Ramos (cell line): Measurements from ENCODE around the gene C3orf70.
"Not testable (repeated sequence)": the region's sequence is repeated elsewhere in the genome, so short reads cannot be mapped to it uniquely, and the experiment has no call there.

Experiments
- in situ Hi-C: fragments of 300-500 bp; cut with MboI; formaldehyde crosslinking; loops from one replicate; pipeline ENCODE4 v1.14.3; 2022; ENCODE audit warnings: low sequenced_read_pairs; ENCODE audit not compliant: unreplicated experiment

Gene C3orf70

DNA sequence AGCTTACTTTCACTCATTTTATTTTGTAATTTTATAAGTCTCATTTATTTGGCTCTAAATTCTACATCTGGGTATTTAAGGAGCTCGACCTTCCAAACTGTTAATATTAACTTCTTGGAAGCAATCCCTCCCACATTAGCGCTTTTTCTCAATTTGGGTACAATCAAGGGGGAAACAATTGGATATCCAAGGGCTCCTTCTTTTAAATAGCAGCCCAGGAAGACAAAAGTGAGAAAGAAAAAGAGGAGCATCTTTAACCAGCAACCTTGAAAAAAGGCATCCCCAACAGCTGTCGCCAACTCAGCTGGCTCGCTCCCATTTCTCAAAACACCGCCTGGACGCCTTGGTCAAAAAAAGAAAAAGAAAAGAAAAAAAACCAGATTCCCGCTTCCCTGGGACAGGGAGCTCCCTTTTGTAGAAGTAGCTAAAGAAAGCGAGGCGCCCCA lies 873 bp downstream of the C3orf70 start:
- in situ Hi-C loops = no loop called here

DNA sequence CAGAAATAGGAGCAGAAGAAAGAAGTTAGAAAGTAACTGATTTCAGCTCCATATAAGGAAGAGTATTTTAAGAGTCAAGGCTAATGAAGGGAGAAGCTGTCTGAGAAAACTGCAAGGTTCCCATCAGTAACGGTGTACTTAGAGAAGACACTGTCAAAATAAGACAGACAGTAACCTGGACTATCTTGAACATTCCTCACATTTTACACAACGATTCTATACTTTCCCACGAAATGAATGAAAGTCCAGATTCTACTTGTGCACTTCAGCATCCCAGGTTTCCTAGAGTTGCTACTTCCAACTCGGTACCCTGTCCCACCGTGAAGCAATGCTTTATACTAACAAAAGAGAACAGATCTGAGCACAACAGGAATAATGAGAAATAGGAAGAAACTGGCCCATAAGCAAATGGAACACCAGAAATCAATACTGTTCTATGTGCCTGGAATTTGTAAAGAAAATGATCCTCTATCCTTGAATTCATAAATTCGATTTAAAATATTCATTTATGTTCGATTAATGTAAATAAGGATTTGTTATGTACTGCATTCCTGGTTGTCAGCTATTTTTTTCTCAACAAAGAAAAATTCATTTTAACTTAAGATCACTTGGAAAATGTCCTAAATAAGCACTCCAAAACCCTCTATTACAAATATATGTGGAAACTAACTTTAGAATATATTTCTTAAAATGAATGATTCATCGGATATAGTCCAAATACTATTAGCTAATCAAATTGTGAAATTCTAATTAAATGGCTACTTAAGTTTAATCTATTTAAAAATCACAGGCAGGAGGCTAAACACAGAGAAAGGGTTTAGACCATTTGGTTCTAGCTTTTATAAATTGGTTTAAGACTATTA lies 1.5 kb downstream of the C3orf70 start:
- in situ Hi-C loops = no loop called here

DNA sequence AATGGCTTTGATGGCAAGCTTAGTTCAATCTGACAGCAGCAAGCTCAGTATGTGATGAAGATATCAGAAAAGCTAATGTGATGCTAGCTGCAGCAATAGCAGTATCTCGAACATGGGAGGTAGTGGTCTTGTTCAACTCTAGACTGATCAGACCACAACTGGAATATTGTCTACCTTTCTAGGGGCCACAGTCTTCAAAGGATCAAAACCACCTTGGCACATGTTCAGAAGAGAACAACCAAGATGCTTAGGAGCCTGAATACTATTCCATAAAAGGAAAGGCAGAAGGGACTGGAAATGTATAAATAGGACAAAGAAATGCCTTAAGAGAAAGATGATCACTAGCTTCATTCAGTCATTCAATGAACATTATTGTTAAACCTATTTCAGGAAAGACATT lies 2.3 kb downstream of the C3orf70 start:
- in situ Hi-C loops = no loop called here

DNA sequence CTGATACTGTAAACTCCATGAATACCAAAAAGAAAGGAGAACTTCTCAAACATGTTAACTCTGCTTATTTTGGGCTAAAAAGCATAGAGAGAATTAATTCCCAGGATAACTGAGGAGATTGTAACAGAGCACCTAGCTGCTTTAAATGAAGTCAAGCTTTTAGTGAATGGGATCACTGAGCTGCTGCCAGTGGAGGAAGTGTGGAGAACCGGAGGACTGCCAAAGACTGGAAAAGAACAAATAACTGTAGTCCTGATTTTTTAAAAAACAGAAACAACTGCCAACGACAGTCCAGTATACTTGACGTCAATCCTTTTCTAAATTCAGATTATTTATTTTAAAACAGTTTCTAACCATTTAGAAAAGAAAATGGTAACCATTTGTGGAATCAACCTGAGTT lies 3.3 kb downstream of the C3orf70 start:
- in situ Hi-C loops = no loop called here

DNA sequence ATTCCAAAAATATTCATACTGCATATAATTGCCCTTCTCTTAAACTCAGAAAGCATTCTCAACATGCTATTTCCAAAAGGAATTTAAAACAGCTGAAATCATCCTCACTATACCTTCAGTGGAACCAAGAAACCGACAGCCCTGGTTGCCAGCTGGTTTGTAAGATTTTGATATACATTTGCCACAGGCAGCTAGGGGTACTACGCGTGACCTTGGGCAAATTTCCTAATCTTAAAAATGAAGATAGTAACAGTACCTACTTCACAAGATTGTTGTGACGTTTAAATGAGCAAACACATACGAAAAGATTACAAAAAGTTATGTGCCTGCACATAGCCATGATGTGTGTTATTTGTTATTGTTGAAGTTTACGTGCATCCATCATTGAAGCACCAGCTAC lies 7.3 kb downstream of the C3orf70 start:
- in situ Hi-C loops = no loop called here

DNA sequence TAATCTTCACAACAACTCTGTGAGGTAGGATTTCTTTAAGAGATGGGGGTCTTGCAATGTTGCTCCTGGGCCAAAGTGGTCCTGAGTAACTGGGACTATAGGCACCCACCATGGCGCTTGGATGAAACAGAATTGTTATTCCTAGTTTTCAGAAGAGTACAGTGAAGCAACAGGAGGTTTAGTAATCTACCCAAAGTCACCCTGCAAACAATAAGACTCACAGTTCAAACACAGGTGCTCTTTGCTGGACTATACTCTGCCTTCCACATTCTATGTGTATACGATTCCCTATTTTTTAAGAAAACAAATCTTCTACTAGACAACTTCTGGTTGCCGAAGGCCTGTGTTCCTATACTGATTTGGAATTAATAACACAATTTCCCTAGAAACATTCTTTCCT lies 8.1 kb downstream of the C3orf70 start:
- in situ Hi-C loops = no loop called here

DNA sequence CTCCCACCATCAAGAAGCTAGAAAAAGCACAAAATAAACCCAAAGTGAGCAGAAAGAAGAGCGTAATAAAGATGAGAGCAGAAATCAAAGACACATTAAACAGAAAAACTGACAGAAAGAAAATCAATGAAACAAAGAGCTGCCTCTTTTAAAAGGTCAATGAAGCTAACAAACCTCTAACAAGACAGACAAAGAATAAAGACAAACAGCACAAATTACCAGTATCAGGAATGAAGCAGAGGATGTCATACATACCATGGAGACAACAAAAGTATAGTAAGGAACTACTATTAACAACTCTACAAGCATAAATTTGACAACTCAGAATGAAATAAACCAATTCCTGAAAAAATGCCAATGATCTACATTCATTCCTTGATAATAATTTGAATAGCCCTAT lies 15.0 kb downstream of the C3orf70 start:
- in situ Hi-C loops = no loop called here

DNA sequence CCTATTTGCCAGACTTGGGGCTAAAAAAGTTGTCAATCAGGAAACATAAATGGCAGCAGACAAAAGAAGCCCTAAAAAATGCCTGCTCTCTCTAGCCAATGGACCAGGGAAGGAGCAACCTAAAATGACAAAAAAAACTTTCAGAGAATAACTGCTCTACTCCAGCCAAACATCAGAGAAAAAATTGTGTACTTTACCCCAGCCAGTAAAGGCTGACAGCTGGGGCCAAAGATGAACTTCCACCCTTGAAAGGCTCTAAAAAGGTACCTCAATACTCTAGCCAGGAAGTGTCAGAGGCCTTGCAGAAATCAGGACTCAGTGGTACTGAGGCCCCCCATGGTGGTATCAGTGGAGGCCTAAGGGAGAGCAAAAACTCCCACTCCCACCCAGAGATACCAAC lies 18.4 kb downstream of the C3orf70 start:
- in situ Hi-C loops = no loop called here

DNA sequence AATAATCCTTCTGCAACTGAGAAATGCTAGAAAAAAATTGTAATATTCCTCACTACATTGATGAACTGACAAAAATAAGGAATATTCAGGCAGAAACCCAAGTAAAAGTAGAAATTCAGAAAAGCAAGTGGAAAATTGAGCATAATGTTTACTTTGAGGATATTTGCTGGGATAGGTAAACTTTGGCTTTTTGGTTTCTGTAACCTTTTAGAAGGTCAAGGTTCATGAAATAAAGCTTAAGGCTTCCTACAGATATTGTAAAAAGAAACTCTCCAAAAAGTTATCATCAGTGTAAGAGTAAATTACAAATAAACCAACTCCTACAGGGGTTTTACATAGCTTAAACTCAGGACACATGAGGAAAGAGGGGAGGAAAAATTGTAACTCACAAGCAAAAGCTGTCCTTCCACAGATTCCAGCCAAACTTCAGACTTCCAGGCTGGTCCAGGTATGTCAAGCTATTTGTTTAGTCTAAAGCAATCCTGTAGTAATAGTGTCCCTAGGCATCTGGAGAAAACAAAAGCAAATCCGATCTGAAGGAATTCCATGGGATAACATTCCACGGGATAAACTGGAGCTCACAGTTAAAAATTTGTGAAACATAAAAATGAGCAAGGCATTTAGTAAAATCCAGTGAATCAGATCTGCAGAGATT lies 21.1 kb downstream of the C3orf70 start:
- in situ Hi-C loops = no loop called here

DNA sequence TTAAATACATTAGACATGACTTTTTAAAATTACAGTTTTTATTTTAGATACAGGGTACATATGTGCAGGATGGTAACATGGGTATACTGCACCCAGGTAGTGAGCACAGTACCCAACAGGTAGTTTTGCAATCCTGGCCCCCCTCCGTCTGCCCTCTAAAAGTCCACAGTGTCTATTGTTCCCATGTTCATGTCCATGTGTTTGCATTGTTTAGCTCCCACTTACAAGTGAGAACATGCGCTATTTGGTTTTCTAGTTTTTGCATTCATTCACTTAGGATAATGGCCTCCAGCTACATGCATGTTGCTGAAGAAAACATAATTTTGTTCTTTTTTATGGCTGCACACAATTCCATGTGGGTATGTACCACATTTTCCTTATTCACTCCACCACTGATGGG lies 23.8 kb downstream of the C3orf70 start:
- in situ Hi-C loops = no loop called here

DNA sequence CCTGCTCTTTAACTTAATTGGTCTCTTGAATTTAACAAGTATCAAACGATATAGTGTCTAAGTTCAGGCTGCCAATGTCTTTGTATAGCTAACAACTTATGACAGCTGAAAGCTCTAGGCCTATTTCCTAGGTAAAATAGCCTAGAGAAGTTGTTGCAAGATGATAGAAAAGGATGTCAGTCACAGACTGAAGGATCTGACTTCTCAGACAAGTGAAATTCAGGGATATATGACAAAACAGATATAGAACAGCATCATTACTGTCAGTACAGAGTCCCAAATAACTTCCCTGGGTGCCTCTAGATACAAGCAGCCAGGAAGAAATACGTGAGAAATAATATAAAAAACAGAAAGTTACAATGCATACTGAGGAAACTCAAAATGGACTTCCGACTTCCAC lies 26.7 kb downstream of the C3orf70 start:
- in situ Hi-C loops = no loop called here

DNA sequence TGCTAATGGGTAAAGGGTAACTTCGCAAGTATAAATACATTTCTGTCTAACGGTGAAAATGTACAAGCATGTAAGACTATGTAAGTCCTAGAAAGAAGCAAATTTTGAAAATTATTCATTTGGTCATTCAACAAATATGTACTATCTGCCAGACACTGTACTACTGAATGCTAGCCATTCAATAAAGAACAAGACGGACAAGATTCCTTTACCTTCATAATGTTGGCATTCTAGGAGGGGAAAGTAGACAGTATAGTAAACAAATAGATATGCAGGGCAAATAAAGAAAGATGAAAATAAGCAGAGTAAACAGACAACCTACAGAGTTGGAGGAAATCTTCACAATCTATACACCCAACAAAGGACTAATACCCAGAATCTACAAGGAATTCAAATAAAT lies 32.7 kb downstream of the C3orf70 start:
- in situ Hi-C loops = no loop called here

DNA sequence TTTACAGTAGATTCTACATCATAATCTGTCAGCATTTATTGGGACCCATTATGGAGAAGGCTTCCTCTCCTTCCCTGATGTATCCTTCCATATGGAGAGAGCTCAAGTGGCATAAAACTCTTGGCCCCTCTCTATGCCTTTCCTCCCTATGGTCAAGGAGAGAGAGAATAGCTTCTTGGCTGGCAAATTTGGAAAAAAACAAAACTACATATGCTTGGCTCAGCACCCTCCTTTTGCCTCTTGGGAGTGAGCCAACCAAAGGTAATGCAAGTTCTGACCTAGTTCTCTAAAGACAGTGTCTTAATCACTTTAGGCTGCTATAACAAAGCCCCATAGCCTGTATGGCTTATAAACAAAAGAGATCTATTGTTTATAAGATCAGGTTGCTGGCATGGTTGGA lies 37.5 kb downstream of the C3orf70 start:
- in situ Hi-C loops = no loop called here

DNA sequence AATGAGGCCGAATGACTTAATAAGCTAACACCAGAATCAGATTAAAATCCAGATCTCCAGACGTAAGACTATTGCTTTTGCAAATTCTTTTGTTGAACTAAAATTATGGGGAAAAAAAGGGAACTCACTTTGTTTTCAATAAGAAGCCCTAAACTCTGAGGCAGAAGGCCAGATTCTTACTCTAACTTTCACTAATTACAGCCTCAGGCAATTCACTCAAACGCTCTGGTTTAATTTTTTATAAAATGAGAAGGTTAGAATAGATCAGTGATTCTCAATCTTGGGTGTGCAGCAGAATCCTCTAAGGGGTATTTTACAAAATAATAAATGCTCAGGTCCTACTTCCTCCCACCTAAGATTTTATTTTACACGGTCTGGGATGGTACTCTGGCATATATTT lies 38.1 kb downstream of the C3orf70 start:
- in situ Hi-C loops = no loop called here

DNA sequence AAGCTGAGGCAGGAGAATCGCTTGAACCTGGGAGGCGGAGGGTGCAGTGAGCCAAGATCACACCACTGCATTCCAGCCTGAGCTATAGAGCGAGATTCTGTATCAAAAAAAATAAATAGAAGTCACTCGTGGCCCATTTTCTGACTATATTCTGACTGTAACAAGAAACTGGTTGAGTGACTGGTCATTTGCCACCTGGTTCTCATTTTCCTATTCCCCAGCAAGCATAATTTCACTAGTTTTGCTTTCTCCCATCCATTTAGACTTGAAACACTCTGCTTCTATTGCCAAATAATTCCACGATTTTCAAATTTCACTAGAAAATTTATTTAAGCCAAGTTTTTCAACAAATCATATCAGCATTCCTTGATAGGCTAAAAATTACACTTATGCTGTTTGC lies 40.7 kb downstream of the C3orf70 start:
- in situ Hi-C loops = no loop called here

DNA sequence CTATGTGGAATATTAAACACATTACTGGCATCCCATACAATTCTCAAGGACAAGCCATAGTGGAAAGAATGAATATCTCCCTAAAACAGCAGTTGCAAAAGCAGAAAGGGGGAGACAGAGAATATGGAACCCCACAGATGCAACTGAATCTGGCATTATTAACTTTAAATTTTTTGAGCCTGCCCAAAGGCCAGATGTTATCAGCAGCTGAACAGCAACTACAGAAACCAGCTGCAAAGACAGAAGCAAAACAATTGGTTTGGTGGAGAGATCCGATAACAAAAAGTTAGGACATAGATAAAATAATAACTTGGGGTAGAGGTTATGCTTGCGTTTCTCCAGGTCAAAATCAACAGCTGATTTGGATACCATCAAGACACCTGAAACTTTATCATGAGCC lies 43.8 kb downstream of the C3orf70 start:
- in situ Hi-C loops = not testable (repeated sequence)

DNA sequence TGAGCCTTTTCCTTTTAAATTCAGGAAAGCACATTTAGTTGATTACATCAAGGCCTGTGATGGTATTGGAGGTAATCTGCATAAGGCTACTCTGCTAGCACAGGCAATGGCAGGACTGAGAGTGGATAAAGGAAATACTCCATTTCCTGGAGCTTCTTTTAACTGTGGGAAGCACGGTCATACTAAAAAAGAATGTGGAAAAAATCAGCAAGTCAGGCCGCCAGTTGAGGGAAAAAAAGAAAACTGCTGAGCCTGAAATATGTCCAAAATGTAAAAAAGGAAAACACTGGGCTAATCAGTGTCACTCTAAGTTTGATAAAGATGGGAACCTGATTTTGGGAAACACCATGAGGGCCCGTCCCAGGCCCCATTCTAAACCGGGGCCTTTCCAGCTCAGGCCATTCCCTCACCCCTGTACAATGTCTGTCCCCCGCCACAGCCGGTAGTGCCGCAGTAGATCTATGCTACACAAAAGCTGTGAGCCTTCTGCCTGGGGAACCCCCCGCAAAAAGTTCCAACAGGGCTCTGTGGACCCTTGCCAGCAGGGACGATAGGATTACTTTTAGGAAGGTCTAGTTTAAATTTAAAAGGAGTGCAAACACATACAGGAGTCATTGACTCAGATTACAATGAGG lies 46.5 kb downstream of the C3orf70 start:
- in situ Hi-C loops = not testable (repeated sequence)

DNA sequence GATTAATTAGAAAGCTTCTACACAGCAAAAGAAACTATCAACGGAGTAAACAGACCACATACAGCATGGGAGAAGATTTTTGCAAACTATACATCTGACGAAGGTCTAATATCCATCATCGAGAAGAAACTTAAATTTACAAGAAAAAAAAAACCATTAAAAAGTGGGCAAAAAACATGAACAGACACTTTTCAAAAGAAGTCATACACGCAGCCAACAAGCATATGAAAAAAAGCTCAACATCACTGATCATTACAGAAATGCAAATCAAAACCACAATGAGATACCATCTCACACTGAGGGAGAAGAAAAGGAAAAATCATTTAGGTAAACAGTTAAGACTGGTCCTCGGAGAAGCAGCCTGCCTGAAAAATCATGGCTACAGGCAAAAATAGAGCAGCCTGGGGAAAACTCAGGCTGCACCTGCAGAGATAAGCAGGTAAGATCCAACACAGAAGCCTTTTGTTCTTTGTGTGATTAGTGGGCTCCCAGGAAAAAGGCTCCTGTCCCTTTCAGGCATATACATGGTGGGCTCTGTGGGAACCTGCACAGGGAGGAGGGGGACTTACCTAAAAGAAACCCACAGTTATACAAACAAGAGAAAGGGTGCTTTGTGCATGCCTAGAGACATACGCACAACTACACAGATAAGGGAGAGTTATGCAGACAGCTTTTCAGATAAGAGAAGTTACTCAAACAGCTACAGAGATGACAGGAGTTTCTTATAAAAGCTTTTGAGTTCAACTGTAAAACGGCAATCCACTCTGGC lies 49.3 kb downstream of the C3orf70 start:
- in situ Hi-C loops = no loop called here

DNA sequence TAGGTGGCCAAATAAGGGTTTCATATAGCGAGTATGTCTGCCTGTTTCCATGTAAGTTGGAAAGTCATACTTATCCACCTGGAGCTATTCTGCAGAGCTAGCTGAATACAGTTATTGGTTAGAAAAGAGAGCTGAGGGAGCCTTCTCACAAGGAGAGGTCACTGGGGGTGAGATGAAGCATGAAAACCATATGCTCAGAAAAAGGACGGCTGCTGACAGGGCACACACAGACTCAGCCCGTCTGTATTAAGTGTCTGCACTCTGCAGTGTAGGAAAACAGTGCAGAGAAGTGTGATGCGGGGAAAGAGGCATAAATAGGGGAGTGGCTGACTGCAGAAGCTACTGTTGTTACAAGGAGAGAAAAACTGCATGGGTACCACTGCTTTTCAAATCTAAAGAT lies 58.2 kb downstream of the C3orf70 start:
- in situ Hi-C loops = no loop called here

DNA sequence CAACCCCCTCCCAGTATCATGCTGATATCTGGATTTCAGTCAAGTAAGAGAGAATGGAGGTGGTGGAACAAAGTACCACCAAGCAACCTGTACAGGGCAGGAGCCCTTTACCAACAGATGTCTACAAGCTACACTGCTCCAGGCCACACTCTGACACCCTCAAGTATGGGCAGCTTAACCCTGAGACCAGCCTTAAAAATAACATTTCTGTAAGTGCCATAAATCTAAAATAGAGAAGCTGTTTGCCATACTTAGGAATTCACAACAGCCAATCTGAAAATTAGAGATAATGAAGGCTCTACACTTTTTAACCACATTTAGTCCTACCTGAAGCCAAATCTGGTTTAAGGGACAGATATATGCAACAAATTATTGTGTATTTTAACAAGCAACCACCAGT lies 59.7 kb downstream of the C3orf70 start:
- in situ Hi-C loops = no loop called here

DNA sequence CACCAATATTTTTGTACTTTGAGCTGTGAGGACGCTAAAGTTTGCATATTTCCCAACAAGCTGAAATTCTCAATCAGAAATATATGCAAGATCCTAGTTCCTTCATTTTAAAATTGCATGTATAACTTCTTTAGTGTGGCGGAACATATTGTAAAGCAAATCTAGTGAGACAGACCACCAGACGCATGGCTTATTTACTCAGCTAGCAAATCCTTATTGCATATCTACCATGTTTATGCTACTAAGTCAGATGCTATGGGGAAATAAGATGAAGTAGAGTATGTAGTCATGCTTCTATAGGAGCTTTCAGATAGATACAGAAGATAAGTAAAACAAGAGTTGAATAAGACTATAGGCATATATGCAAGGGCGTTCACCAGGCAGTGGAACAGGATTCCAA lies 62.0 kb downstream of the C3orf70 start:
- in situ Hi-C loops = no loop called here
